Ovary (tissue), 3 donors: ENCODE measurements around the gene SETBP1.

Experiments
- EP300 ChIP-seq: sonication (generic); formaldehyde crosslinking; IDR thresholded peaks from one replicate; pipeline ENCODE4 v1.6.1; 2017; ENCODE audit warnings: antibody characterized with exemption
- POLR2A ChIP-seq: fragments of 450-650 bp; IDR thresholded peaks from one replicate; pipeline ENCODE4 v1.6.1; 2017; ENCODE audit warnings: antibody characterized with exemption, mild to moderate bottlenecking, moderate library complexity
- TF ChIP-seq, protein P1 (sequence below), 3 donors: fragments of 450-650 bp in 2 of 3; fragments of 200-600 bp in 1 of 3; IDR thresholded peaks; one replicate each; pipeline versions ENCODE4 v1.5.1 to v1.8.0; 2016 to 2022; ENCODE audit warnings: antibody characterized with exemption in 3 of 3, mild to moderate bottlenecking in 1 of 3
- donor health status: DM: no; HTN: no; CAD: no.

DNA sequence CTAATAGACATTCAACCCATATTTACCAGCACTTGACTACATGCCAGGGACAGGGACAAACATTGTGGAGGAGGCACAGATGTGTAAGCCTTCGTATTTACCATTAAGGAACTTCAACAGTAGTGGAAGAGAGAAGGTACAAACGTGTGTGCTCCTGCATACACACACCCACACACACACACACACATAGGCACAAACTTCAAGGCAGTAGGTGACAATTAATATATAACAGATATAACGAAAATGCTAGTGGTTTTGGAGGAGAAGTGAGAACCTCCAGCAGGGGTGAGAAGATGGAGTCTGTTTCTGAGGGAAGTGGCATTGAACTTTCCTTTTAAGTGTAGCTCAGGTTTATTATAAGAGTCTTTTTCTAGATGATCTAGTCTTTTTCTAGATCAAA, 231.1 kb downstream of the SETBP1 start:
- TF ChIP-seq POLR2A: no peak
- TF ChIP-seq, protein P1, sequence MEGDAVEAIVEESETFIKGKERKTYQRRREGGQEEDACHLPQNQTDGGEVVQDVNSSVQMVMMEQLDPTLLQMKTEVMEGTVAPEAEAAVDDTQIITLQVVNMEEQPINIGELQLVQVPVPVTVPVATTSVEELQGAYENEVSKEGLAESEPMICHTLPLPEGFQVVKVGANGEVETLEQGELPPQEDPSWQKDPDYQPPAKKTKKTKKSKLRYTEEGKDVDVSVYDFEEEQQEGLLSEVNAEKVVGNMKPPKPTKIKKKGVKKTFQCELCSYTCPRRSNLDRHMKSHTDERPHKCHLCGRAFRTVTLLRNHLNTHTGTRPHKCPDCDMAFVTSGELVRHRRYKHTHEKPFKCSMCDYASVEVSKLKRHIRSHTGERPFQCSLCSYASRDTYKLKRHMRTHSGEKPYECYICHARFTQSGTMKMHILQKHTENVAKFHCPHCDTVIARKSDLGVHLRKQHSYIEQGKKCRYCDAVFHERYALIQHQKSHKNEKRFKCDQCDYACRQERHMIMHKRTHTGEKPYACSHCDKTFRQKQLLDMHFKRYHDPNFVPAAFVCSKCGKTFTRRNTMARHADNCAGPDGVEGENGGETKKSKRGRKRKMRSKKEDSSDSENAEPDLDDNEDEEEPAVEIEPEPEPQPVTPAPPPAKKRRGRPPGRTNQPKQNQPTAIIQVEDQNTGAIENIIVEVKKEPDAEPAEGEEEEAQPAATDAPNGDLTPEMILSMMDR (IDR thresholded peaks at IDR 0.05): no peak
- no peak for TF ChIP-seq EP300
